Parathyroid adenoma (tissue), 2 donors: ENCODE results near the gene ETF1.

Experiments
- H2AFZ ChIP-seq: fragments of 300-600 bp; sonication (generic); one replicate; pipeline ENCODE4 v1.7.0; 2017; ENCODE audit warnings: antibody characterized with exemption, mild to moderate bottlenecking
- H3K27ac ChIP-seq: fragments of 300-600 bp; sonication (generic); one replicate; pipeline ENCODE4 v1.7.0; 2017
- H3K27me3 ChIP-seq: fragments of 300-600 bp; sonication (generic); one replicate; pipeline ENCODE4 v1.7.0; 2017; ENCODE audit warnings: low read length; ENCODE audit not compliant: control insufficient read depth, insufficient read depth
- H3K36me3 ChIP-seq: fragments of 300-600 bp; sonication (generic); one replicate; pipeline ENCODE4 v1.7.0; 2017; ENCODE audit warnings: low read length; ENCODE audit not compliant: control insufficient read depth, insufficient read depth
- H3K4me1 ChIP-seq: fragments of 300-600 bp; sonication (generic); one replicate; pipeline ENCODE4 v1.7.0; 2017; ENCODE audit warnings: control low read depth
- H3K4me2 ChIP-seq: fragments of 300-600 bp; sonication (generic); one replicate; pipeline ENCODE4 v1.7.0; 2017; ENCODE audit warnings: low read length
- H3K4me3 ChIP-seq: fragments of 300-600 bp; sonication (generic); one replicate; pipeline ENCODE4 v1.7.0; 2017; ENCODE audit warnings: low read depth, low read length
- H3K79me2 ChIP-seq: fragments of 300-600 bp; sonication (generic); one replicate; pipeline ENCODE4 v1.7.0; 2017; ENCODE audit warnings: control low read depth
- H3K9ac ChIP-seq: fragments of 300-600 bp; sonication (generic); one replicate; pipeline ENCODE4 v1.7.0; 2017; ENCODE audit warnings: mild to moderate bottlenecking
- H3K9me3 ChIP-seq: fragments of 300-600 bp; sonication (generic); one replicate; pipeline ENCODE4 v1.7.0; 2017; ENCODE audit warnings: low read length; ENCODE audit not compliant: control insufficient read depth
- TF ChIP-seq, protein P1 (sequence below): fragments of 300-600 bp; sonication (generic); IDR thresholded peaks from one replicate; pipeline ENCODE4 v1.7.0; 2017; ENCODE audit warnings: antibody characterized with exemption, mild to moderate bottlenecking
- donor health status: primary hyperparathyroidism.

Gene ETF1

DNA sequence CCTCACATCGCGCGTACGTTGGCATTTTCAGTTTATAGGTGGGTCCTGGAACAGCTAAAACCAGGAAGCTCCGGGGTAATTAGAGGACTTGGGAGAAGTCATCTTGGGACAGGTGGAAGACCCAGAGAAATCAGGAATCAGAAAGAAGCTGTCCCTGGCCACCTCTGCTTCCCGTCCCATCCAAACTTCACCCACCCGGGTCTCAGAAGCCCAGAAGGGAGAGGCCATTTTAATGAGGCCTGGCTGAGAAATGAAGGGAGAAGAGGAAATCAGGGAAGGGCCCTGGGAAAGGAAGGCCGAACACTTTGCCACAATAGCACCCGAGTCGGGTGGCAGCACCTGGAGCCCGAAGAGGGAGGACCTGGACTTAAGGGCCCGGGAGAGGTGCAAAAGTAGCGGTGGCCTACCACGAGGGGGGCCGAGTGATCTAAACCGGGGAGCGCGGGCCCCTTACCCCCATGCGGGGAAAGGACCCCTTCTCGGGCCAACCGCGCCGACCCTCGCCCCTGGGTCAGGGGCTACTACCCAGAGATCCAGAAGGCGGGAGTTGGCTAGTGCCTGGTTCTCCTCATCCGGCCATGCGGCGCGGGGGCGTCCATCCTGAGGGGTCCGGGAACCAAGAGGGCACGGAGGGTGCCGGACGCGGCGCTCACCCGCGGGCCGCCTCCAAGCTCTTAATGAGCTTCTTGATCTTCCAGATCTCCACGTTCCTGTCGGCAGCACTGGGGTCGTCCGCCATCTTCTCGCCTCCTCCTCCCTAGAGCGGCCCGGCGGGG, 668 bp downstream of the ETF1 start:
- Histone ChIP-seq H3K4me1 (peaks cover 3% of the 10 kb centered on the region), H3K79me2 (peaks cover 61% of the 10 kb centered on the region), H3K4me2 (peak overlapping the region; percentile 94), H3K9me3 (no peaks in the 10 kb centered on the region), H3K36me3 (no peaks in the 10 kb centered on the region), H3K9ac (peak overlapping the region; percentile 90), H3K4me3 (peak overlapping the region; percentile 97), H3K27me3 (no peaks in the 10 kb centered on the region), H3K27ac (peak overlapping the region; percentile 98), H2AFZ (peak overlapping the region; percentile 82)
- TF ChIP-seq, protein P1, sequence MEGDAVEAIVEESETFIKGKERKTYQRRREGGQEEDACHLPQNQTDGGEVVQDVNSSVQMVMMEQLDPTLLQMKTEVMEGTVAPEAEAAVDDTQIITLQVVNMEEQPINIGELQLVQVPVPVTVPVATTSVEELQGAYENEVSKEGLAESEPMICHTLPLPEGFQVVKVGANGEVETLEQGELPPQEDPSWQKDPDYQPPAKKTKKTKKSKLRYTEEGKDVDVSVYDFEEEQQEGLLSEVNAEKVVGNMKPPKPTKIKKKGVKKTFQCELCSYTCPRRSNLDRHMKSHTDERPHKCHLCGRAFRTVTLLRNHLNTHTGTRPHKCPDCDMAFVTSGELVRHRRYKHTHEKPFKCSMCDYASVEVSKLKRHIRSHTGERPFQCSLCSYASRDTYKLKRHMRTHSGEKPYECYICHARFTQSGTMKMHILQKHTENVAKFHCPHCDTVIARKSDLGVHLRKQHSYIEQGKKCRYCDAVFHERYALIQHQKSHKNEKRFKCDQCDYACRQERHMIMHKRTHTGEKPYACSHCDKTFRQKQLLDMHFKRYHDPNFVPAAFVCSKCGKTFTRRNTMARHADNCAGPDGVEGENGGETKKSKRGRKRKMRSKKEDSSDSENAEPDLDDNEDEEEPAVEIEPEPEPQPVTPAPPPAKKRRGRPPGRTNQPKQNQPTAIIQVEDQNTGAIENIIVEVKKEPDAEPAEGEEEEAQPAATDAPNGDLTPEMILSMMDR: no peak

DNA sequence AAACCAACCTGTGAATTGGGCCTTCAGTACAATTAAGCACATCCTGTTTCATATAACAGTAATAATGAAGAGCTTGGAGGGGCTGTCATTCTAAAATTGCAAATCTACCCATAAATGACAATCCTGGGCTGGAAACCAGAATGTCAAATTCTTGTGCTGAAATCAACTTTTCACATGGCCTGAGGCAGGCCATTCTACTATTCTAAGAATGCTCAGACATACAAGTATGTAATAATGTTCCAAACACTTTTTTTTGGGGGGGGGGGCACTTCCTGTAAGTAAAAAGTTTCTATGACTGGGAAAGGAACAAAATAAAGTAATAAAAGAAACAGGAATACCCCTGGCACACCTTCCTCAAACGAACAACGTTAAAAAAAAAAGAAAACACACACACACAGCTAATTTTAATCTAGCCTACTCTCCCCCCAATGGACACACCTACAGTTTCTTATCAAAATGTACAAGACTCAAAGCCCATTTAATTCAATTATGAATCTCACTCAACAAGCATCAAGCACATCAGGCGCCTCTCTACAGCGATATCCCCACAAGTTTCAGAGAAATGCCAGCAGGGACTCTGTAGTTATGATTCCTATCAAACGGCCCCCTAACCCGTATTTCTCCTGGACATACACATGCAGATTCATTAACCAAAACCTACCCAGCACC, 1.4 kb downstream of the ETF1 start:
- H3K9me3 ChIP-seq: no peaks in the 10 kb centered on the region
- peak overlapping the region; percentile 94 for H3K4me2 ChIP-seq
- no peaks in the 10 kb centered on the region for H3K27me3 ChIP-seq
- no peak overlapping the region for H2AFZ ChIP-seq
- no peaks in the 10 kb centered on the region for H3K36me3 ChIP-seq
- peak overlapping the region; percentile 97 for H3K4me3 ChIP-seq
- no peak overlapping the region for H3K9ac ChIP-seq
- peaks cover 3% of the 10 kb centered on the region for H3K4me1 ChIP-seq
- TF ChIP-seq, protein P1: no peak
- H3K79me2 ChIP-seq: peaks cover 56% of the 10 kb centered on the region
- H3K27ac ChIP-seq: peak overlapping the region; percentile 98

DNA sequence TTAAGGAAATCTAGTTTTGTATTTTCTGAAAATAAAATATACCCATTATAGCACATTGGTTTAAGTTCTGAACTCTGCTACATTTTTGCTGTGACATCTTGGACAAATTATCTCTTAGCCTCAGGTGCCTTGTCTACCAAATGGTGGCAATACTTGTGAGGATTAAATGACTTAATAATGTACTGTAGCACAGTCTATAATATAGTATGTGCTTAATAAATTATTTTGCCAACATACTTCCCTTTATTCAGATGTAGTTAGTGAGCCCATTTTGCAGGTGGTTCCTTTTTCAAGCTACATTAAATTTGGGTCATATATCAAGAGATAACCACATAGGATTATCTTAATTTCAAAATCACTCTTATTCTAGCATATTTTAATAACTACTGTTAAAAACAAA, 3.2 kb downstream of the ETF1 start:
- Histone ChIP-seq H3K9me3 (no peaks in the 10 kb centered on the region), H3K27me3 (no peaks in the 10 kb centered on the region), H2AFZ (no peak overlapping the region), H3K4me2 (no peak overlapping the region), H3K9ac (no peak overlapping the region), H3K4me1 (no peaks in the 10 kb centered on the region), H3K4me3 (no peak overlapping the region), H3K27ac (no peak overlapping the region), H3K36me3 (no peaks in the 10 kb centered on the region), H3K79me2 (peaks cover 46% of the 10 kb centered on the region)
- TF ChIP-seq, protein P1: no peak

DNA sequence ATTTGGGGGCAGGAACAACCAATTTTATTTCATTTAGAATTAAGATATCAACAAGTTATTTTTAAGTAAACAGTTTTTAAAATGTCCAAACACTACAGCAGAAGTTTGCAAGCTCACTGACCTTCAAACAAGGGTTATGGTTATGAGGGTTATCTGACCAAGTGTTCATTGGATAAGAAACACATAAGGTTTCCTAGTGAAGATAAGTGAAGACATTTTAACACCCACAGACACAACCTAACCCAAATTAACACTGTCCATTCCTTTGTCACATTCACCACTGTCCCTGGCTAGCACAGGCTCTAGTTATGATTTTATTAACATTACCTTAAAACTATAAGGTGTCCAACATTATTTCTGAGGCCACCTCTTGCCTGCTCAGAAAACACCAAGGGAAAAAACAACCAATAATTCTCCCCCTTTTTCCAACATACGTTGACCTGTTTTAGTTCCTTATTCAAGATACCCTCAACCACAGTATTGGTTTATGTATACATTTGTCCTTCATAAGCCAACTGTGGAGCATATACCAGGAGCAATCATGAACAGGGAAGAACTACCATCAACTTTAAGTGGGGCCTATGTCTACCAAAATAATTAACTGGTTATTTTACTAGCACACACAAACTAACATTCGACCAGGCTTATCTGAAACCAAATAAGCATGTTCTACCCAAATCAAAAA, 4.0 kb downstream of the ETF1 start:
- H3K4me2 ChIP-seq: no peak overlapping the region
- H2AFZ ChIP-seq: no peak overlapping the region
- H3K36me3 ChIP-seq: no peaks in the 10 kb centered on the region
- no peak overlapping the region for H3K4me3 ChIP-seq
- H3K9me3 ChIP-seq: no peaks in the 10 kb centered on the region
- no peaks in the 10 kb centered on the region for H3K27me3 ChIP-seq
- no peak overlapping the region for H3K27ac ChIP-seq
- no peak overlapping the region for H3K9ac ChIP-seq
- H3K4me1 ChIP-seq: no peaks in the 10 kb centered on the region
- peaks cover 45% of the 10 kb centered on the region for H3K79me2 ChIP-seq
- TF ChIP-seq, protein P1: no peak
